ENCODE results near the gene CCL26.
"Not testable (repeated sequence)": the region's sequence is repeated elsewhere in the genome, so short reads cannot be mapped to it uniquely, and the experiment has no call there.

The CCL26 gene

DNA sequence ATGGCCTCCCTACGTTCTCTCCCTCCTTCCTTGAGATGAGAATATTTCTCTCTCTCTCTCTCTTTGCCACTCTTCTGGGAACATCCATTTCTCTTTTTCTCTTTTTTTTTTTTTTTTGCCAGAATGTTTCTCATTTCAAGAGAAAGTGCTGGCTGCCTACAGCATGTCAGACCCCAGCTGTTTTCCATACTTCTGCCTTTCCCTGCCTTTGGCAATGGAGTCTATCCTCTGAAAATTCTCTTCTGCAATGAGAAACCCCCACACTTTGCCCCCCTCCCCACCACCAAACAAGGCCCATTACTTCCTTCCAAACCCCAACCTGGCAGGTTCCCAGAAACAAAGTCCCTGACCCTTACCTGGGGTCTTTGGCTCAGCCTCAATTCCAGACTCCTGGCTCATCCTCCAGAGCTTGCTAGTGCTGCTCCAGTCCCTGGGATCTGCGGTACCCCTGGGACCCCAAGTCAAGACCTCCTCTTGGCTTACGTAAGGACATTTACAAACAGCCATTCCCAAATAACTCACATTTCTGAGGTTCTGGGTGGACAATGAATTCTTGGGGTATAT lies 17.4 kb upstream of the CCL26 start:
- no peak for DNase-seq

DNA sequence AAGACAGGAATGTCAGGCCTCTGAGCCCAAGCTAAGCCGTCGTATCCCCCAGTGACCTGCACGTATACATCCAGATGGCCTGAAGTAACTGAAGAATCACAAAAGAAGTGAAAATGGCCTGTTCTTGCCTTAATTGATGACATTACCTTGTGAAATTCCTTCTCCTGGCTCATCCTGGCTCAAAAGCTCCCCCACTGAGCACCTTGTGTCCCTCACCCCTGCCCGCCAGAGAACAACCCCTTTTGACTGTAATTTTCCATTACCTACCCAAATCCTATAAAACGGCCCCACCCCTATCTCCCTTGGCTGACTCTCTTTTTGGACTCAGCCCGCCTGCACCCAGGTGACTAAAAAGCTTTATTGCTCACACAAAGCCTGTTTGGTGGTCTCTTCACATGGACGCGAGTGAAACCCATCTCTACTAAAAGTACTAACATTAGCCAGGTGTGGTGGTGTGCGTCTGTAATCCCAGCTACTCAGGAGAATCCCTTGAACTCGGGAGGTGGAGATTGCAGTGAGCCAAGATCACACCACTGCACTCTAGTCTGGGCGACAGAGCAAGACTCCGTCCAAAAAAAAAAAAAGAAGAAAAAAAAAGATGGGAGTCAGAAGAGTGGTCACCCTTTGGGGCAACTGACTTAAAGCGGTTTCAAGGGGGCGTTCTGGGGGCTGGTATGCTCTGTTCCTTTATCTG lies 16.3 kb upstream of the CCL26 start:
- not testable (repeated sequence) for DNase-seq

GRCh38 chr7:75783058-75783457 lies 11.0 kb upstream of the CCL26 start:
- DNase-seq, result not testable (repeated sequence)

DNA sequence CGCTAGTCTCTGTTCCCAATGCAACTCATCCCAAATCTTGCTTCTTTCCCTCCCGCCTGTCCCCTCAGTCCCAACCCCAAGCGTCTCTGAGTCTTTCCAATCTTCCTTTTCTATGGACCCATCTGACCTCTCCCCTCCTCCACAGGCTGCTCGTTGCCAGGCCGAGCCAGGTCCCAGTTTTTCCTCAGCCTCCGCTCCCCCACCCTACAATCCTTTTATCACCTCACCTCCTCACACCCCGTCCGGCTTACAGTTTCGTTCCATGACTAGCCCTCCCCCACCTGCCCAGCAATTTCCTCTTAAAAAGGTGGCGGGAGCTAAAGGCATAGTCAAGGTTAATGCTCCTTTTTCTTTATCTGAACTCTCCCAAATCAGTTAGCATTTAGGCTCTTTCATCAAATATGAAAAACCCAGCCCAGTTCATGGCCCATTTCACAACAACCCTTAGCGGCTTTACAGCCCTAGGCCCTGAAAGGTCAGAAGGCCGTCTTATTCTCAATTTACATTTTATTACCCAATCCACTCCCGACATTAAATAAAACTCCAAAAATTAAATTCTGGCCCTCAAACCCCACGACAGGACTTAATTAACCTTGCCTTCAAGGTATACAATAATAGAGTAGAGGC lies 8.7 kb upstream of the CCL26 start:
- DNase-seq, result not testable (repeated sequence)

DNA sequence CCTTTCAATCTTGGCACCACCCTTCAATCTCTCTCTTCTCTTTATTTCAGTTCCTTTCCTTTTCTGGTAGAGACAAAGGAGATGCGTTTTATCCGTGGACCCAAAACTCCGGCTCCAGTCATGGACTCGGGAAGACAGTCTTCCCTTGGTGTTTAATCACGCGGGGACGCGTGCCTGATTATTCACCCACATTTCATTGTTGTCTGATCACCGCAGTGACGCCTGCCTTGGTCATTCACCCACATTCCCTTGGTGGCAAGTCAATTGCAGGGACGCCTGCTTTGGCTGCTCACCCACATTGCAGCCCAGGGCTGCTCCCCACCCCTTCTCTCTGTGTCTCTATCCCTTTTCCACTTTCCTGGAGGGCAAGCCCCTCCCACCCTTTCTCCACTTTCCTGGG lies 7.5 kb upstream of the CCL26 start:
- not testable (repeated sequence) for DNase-seq

DNA sequence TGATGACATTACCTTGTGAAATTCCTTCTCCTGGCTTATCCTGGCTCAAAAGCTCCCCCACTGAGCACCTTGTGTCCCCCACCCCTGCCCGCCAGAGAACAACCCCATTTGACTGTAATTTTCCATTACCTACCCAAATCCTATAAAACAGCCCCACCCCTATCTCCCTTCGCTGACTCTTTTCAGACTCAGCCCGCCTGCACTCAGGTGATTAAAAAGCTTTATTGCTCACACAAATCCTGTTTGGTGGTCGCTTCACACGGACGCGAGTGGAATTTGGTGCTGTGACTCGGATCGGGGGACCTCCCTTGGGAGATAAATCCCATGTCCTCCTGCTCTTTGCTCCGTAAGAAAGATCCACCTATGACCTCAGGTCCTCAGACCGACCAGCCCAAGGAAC lies 7.0 kb upstream of the CCL26 start:
- DNase-seq, result not testable (repeated sequence)

- peak; percentile 57 to 65 for DNase-seq
Measured at GRCh38 chr7:75776295-75776971, 4.4 kb upstream of the CCL26 start.

GRCh38 chr7:75773958-75774357 lies 1.9 kb upstream of the CCL26 start:
- DNase-seq, result not testable (repeated sequence)

- no peak for DNase-seq
Measured at GRCh38 chr7:75771224-75771623, 787 bp downstream of the CCL26 start.

DNA sequence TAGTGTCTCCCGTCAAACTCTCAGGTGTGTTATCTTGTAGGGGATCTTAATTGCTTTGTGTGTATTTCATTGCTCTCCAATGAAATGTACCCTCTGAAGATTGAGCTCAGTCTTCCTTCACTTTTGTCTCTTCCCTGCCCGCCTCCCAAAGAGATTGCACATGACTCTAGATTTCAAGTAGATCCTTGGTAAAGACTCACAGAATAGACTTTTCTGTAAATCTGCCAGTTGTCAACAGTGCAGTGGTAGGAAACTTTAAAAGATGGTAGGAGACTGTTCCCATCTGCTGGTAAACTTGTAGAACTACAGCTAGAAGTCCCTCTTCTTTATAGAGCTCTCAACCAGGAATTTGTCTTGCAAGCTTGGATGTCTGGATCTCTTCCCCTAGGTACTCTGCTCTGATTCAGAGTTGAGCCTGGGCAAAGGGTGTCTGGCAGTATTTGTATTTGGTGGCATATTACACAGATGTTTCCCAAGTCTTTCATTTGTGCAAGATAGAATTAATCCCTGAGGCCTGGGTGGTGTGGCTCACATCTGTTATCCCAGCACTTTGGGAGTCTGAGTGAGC lies 9.6 kb downstream of the CCL26 start:
- no peak for DNase-seq

DNA sequence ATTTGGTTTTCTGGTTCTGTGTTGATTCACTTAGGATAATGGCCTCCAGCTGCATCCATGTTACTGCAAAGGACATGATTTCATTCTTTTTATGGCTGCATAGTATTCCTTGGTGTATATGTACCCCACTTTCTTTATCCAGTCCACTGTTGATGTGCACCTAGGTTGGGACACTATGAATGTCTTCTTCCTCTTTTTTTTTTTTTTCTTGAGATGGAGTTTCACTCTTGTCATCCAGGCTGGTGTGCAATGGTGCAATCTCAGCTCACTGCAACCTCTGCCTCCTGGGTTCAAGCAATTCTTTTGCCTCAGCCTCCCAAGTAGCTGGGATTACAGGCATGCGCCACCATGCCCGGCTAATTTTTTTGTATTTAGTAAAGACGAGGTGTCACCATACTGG lies 10.2 kb downstream of the CCL26 start:
- DNase-seq, result not testable (repeated sequence)

- DNase-seq, result no peak
Measured at GRCh38 chr7:75758491-75758890, 13.5 kb downstream of the CCL26 start.

DNA sequence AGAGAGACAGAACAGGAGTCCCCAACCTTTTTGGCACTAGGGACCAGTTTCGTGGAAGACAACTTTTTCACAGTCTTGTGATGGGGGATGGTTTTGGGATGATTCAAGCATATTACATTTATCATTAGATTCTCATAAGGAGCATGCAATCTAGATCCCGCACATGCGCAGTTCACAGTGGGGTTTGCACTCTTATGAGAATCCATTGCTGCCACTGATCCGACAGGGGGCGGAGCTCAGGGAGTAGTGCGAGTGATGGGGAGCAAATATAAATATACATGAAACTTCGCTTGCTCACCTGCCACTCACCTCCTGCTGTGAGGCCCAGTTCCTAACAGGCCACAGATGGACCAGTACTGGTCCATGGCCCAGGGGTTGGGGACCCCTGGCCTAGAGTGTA lies 14.2 kb downstream of the CCL26 start:
- no peak for DNase-seq

DNA sequence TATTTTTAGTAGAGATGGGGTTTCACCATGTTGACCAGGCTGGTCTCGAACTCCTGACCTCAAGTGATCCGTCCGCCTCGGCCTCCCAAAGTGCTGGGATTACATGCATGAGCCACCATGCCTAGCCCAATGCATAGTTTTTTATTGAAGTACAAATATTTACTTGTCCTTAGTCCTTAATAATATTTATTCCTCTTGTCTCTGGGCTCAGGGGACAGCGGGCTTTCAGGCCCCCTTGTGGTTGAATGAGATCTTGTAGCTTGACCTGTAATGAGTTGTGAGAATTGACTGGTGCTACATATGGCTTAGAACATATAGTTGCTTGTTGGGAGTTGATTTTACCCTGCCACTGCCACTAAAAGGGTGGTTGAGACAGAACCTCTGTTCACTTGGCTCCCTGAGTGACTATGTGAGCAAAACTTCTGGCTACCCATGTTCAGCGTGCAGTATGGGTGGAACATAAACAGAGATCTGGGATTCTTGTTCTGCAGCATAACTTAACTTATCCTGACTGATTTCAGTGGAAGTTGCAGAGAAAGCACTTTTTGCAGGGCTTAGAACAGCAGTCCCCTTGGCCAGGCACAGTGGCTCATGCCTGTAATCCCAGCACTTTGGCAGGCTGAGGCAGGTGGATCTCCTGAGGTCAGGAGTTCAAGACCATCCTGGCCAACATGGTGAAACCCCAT lies 14.9 kb downstream of the CCL26 start:
- DNase-seq, result no peak

DNA sequence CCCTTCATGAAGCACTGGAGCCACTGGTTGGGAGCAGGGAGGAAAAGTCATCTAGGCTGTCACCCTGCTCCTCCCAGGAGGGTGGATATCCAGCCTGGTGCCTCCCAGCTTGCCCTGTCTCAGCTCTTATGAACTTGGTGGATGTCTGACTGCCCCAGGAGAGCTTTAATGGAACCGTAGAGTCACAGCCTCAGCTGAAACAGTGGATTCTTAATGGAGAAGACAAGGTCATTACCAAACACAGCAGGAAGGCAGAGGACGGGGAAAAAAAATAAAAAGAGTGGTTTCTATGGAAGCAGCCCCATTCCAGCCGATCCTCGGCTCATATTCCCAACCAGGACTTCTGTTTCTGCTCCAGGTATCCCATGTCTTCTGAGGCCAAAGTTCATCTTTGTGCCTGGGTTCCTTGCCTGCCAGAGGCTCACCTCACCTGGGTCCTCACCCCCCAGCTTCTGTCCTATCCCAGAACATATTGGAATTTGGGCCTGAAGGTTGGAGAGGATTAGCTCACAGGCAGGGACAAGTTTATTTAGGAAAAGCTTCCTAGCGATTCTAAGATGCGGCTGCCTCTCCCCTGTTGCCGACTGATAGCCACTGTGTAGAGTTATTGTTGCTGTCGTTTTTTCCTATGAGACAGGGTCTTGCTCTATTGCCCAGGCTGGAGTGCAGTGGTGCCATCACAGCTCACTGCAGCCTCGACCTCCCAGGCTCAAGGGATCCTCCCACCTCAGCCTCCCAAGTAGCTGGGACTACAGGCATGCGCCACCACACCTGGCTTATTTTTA lies 15.6 kb downstream of the CCL26 start:
- DNase-seq, result no peak

DNA sequence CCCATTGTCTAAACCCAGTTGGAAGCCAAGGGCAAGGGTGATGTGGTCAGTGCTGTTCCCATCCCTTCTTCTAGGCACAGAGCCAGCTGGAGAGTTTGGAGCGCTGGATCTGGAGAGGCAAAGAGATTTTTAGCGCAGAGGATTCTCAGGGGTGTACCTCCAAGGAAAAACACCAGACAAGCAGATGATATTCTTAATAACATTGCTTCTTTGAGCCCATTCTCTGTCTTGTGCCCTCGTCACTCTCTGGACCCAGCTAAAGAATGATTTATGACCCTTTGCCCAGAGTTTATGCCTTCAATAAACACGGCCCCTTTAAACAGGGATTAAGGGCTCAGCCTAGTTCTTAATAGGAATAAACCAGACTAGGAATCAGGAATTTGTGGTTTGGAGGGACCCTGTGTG lies 28.6 kb downstream of the CCL26 start:
- no peak for DNase-seq

DNA sequence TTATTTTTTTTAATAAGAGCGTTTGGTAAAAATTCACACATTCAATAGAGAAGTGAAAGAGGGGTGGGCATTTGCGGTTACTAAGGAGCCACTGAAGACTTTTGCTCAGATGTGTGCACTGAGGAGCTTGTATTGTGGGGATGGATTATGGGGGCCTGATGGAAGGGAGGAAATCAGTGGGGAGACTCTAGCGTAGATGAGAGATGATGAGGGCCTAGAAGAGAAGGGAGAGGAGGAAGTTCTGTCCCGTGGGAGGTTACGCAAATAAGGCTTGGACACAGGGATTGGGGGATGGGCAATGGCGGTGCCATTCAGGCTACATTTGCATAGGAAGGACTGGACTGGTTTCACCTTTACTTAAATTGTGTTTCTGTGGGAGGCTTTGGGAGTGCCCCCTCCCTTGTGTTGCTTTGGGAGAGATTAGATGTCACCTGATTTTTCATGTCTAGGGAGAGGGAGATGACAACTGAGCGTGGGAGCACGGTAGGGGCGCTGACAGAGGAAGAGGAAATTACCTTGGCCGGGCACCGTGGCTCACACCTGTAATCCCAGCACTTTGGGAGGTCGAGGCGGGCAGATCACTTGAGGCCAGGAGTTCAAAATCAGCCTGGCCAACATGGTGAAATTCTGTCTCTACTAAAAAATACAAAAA lies 31.0 kb downstream of the CCL26 start:
- no peak for DNase-seq

DNA sequence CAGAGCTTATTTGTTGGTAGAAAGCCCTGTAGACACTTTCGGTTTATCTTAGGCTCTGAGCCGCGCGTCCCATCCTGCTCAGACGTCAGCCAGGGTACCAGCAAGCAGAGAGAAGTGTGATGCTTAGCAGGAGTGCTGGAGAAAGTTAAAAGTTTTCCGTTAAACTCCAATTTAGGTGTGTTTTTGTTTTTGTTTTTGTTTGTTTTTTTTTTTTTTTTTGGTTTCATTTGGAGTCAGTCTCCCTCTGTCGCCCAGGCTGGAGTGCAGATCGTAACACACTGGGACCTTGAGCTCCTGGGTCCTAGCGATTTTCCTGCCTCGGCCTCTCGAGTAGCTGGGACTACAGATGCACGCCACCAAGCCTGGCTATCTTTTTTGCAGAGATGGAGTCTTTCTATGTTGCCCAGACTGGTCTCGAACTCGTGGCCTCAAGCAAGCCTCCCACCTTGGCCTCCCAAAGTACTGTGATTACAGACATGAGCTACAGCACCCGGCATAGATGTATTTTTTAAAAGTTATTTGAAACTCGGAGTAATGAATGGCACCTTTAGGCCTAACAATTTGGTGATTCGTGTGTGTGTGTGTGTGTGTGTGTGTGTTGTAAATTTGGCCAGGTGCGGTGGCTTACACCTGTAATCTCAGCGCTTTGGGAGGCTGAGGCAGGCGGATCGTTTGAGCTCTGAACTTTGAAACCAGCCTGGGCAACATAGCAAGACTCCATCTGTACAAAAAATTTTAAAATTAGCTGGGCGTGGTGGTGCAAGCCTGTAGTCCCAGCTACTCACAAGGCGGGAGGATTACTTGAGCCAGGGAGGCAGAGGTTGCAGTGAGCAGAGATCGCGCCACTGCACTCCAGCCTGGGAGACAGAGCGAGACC lies 32.0 kb downstream of the CCL26 start:
- peak in 1 of 2 donors; percentile 22 for DNase-seq

- DNase-seq, result peak; percentile 99 to 100
Measured at GRCh38 chr7:75738975-75739795, 32.8 kb downstream of the CCL26 start.

DNA sequence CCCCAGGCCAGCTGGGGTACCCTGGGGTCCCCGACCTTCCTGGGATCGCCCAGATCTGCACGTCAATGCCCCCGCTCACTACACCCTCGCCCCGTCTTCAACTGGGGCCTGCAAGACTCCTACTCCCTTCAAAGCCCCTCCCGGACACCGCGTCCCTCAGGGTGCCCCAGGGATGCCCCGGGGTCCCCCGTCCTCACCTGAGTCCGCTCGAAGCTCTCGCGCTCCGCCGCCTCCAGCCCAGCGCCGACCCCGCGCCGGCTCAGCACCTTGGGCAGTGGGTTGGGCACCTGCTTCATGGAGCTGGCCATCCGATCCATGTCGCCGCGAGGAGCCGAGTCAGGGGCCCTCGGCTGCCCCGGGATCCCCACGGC lies 33.4 kb downstream of the CCL26 start, which contains the start of gene HIP1:
TSS of gene HIP1 (minus strand) at position 338 of the 371 bp plus-strand sequence. CDS start at position 317, 21 bp downstream.
- no peak for DNase-seq

Data from stimulated activated CD4-positive, alpha-beta T cell treated with anti-CD3 and anti-CD28 coated beads, Interleukin-2, amount 100 ng/mL, for 24 hours (primary cell).